HG02571 (cell line): ENCODE measurements around the gene MUC16.

Experiments used
- ATAC-seq: cut with Tn5 transposase; IDR thresholded peaks from one replicate; pipeline ENCODE4 v1.9.1; 2021; ENCODE audit warnings: mild to moderate bottlenecking, moderate library complexity; ENCODE audit not compliant: unreplicated experiment

Gene MUC16

DNA sequence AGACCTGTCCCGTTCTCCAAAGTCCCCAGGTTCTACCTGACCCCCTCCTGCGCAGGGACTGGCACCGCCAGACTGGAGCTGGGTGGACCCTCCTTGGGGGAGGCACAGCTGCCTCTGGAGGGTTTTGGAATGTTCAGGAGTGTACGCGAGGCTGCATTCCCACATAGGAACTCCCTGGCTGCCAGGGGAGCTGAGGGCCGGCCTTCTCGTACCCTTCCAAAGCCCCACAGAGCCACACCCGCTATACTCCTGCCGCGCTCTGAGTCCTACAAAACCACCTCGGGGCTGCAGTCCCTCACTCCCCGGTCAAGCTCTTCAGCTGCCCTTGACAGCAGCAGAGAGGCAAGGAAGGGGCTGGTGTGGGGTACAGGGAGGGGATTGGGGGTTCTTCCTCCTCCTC lies 484 bp upstream of the MUC16 start:
- ATAC-seq: no peak

GRCh38 chr19:9009431-9009830 lies 778 bp downstream of the MUC16 start:
- no peak for ATAC-seq

DNA sequence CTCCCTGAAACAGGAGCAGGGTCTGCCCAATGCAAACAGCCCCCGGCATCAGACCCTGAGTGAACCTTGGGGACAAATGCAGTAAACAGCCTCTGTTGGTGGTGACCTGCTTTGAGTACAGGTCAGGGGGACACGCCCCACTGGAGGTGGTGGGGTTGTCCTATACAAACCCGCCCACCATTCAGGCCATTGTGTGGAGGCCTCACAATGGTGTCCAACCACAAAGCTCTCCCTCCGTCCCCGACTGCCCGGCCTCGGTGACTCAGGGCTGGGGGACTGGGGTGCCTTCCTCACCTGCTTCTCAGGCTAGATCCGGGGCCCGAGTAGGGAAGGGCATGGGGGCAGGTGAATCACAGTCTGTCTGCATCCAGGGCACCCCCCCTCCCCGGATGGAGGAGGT lies 1.5 kb downstream of the MUC16 start:
- ATAC-seq: no peak

DNA sequence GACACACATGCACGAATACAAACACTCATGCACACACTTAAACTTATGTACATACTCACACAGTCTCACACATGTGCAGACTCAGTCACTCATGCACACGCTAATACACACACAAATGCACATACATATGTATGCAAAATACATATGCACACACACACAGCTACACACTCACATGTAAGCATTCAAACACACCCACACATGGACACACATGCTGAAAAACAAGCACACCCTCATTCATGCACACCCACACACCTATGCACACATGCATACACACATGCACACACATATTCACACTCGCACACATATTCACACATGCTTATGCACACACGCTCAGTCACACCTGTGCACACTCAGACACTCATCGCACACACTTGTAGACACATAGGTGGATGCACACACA lies 9.3 kb downstream of the MUC16 start:
- no peak for ATAC-seq

DNA sequence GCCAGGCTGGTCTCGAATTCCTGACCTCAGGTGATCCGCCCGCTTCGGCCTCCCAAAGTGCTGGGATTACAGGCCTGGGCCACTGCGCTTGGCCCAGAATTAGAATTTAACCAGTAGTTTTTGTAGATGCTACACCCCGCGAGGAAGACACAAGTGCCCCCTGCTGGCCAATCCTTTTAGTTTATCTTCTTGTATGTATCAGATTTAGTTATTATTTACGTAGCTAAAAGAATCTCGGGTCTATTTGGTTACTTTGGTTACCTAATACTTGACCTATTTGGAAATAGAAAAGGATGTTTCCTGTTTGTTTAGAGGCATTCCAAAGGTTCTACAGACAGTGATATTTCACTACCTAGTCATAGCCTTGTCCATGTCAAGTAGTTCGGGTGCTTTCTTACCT lies 22.0 kb downstream of the MUC16 start:
- ATAC-seq: no peak

DNA sequence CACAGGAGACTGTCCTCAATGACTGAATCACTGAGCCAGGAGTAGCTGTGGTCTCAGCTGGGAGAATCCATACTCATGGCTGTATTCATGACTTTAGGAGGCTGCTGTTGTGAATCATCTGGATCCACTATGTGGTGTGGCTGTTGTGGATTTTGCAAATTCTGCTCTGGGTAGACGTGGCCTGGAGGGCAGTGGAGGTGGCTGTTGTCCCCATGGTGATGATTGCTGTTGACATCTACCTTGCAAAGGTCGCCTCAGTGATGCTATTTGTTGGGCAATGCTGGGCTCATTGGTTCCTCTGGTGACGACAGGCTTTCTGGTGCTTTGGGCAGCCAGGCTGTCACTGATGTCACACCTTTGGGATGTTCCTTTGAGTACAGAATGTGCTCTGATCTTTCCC lies 23.9 kb downstream of the MUC16 start:
- ATAC-seq: no peak

GRCh38 chr19:8973501-8974091 lies 36.6 kb downstream of the MUC16 start:
- no peak for ATAC-seq

- no peak for ATAC-seq
Measured at GRCh38 chr19:8965887-8966286, 44.3 kb downstream of the MUC16 start.
